IMR-90 (cell line): ENCODE data around the gene RALGPS1. TPM values are rescaled to one million over a fixed set of nuclear protein-coding genes. Genes with fewer than 3 reads are reported as not detected.

Source experiments
- ATAC-seq: fragments of 200-7000 bp; cut with Tn5 transposase; 2 replicates; pipeline ENCODE4 v1.9.1; 2020; ENCODE audit warnings: low read depth, mild to moderate bottlenecking, moderate library complexity
- BruUV-seq: library from RNA; stranded (reverse); fragments of 400-500 nt; replicated peaks from 2 replicates; lab custom pipeline; 2021; lab: Mats Ljungman, UMichigan
- CTCF ChIA-PET: fragments of 300-600 bp; formaldehyde crosslinking; extraction: SDS; loops from one replicate; lab custom pipeline; 2021; ENCODE audit warnings: antibody characterized with exemption; lab: Yijun Ruan, JAX
- POLR2A ChIA-PET: fragments of 300-600 bp; sonication (Branson Sonifier 250); formaldehyde crosslinking; loops from one replicate; lab custom pipeline; 2022; ENCODE audit warnings: antibody characterized with exemption; ENCODE audit not compliant: unreplicated experiment; lab: Charles Lee
- DNase-seq: peaks from one replicate; pipeline ENCODE4 v3.0.0; 2013
- H2AFZ ChIP-seq: replicated peaks from 2 replicates; pipeline ENCODE3; 2013; ENCODE audit warnings: low read length, mild to moderate bottlenecking; ENCODE audit not compliant: poor library complexity
- H2AK5ac ChIP-seq: 2 replicates; pipeline ENCODE4 v1.6.1; 2013; ENCODE audit warnings: low read depth, low read length, inconsistent platforms
- H2AK9ac ChIP-seq: replicated peaks from 2 replicates; pipeline ENCODE3; 2013; ENCODE audit warnings: mild to moderate bottlenecking, low read depth, low read length, moderate library complexity; ENCODE audit not compliant: poor library complexity
- H2BK120ac ChIP-seq: 2 replicates; pipeline ENCODE4 v1.6.1; 2013; ENCODE audit warnings: low read depth, low read length, inconsistent platforms
- H2BK15ac ChIP-seq: 3 replicates; pipeline ENCODE4 v1.6.1; 2013; ENCODE audit warnings: low read depth, low read length, inconsistent platforms
- H2BK20ac ChIP-seq: 2 replicates; pipeline ENCODE4 v1.6.1; 2013; ENCODE audit warnings: low read depth, mild to moderate bottlenecking, inconsistent platforms, low read length, moderate library complexity
- H2BK5ac ChIP-seq: 2 replicates; pipeline ENCODE4 v1.6.1; 2013; ENCODE audit warnings: mild to moderate bottlenecking, low read depth, low read length, inconsistent platforms; ENCODE audit not compliant: poor library complexity, severe bottlenecking
- H3K14ac ChIP-seq: replicated peaks from 2 replicates; pipeline ENCODE4 v1.6.1; 2013; ENCODE audit warnings: low read depth, low read length, inconsistent platforms
- H3K18ac ChIP-seq: 2 replicates; pipeline ENCODE4 v1.6.1; 2013; ENCODE audit warnings: low read depth, low read length, control low read depth
- H3K23ac ChIP-seq: 2 replicates; pipeline ENCODE4 v1.6.1; 2013; ENCODE audit warnings: low read depth, low read length, inconsistent platforms
- H3K27ac ChIP-seq: 2 replicates; pipeline ENCODE4 v1.5.1; 2013; ENCODE audit warnings: mild to moderate bottlenecking, control low read depth, low read length; ENCODE audit not compliant: insufficient read depth
- H3K27me3 ChIP-seq: 2 replicates; pipeline ENCODE4 v1.6.1; 2013; ENCODE audit warnings: low read length; ENCODE audit not compliant: control insufficient read depth, insufficient read depth
- H3K36me3 ChIP-seq: 2 replicates; pipeline ENCODE4 v1.6.1; 2013; ENCODE audit warnings: low read length, mixed read lengths; ENCODE audit not compliant: control insufficient read depth, insufficient read depth
- H3K4ac ChIP-seq: 2 replicates; pipeline ENCODE4 v1.6.1; 2013; ENCODE audit warnings: low read depth, low read length, inconsistent platforms
- H3K4me1 ChIP-seq: 2 replicates; pipeline ENCODE4 v1.6.1; 2013; ENCODE audit warnings: low read length, mixed read lengths; ENCODE audit not compliant: control insufficient read depth, insufficient read depth
- H3K4me2 ChIP-seq: 2 replicates; pipeline ENCODE4 v1.6.1; 2013; ENCODE audit warnings: low read depth, mild to moderate bottlenecking, control low read depth, low read length, moderate library complexity
- H3K4me3 ChIP-seq: 2 replicates; pipeline ENCODE4 v1.5.1; 2013; ENCODE audit warnings: low read depth, mild to moderate bottlenecking, control low read depth, low read length, moderate library complexity; ENCODE audit not compliant: insufficient read depth
- H3K56ac ChIP-seq: 2 replicates; pipeline ENCODE4 v1.6.1; 2013; ENCODE audit warnings: low read length, inconsistent platforms; ENCODE audit not compliant: insufficient read depth; ENCODE audit errors: extremely low read depth
- H3K79me1 ChIP-seq, 2 experiments: 2 replicates each; pipeline ENCODE4 v1.6.1; 2013; ENCODE audit warnings: low read length in 2 of 2, inconsistent platforms in 1 of 2, low read depth in 1 of 2
- H3K9ac ChIP-seq: 2 replicates; pipeline ENCODE4 v1.6.1; 2013; ENCODE audit warnings: low read depth, low read length, control low read depth
- H3K9me1 ChIP-seq: 2 replicates; pipeline ENCODE4 v1.6.1; 2013; ENCODE audit warnings: low read length, inconsistent platforms; ENCODE audit not compliant: insufficient read depth
- H3K9me3 ChIP-seq: 2 replicates; pipeline ENCODE4 v1.6.1; 2013; ENCODE audit warnings: low read length; ENCODE audit not compliant: control insufficient read depth, insufficient read depth
- H4K20me1 ChIP-seq: 2 replicates; pipeline ENCODE4 v1.6.1; 2013; ENCODE audit warnings: low read length, inconsistent platforms; ENCODE audit not compliant: insufficient read depth
- H4K5ac ChIP-seq: 2 replicates; pipeline ENCODE4 v1.6.1; 2013; ENCODE audit warnings: mild to moderate bottlenecking, low read depth, low read length, control low read depth
- H4K8ac ChIP-seq, 2 experiments: 2 replicates each; pipeline ENCODE4 v1.6.1; 2013; ENCODE audit warnings: low read depth in 2 of 2, low read length in 2 of 2, control low read depth in 1 of 2, inconsistent platforms in 1 of 2
- H4K91ac ChIP-seq: 2 replicates; pipeline ENCODE4 v1.6.1; 2013; ENCODE audit warnings: low read depth, low read length, inconsistent platforms; ENCODE audit not compliant: insufficient read depth
- BHLHE40 ChIP-seq: fragments of 150-350 bp; IDR thresholded peaks from 2 replicates; pipeline ENCODE4 v1.6.1; 2016; ENCODE audit warnings: mild to moderate bottlenecking, low read depth, low read length
- CEBPB ChIP-seq: IDR thresholded peaks from 2 replicates; pipeline ENCODE4 v1.6.1; 2012; ENCODE audit warnings: low read depth, low read length, improper control_type of control experiment
- CHD1 ChIP-seq: IDR thresholded peaks from 2 replicates; pipeline ENCODE4 v1.6.1; 2012; ENCODE audit warnings: low read depth, low read length, improper control_type of control experiment
- CTCF ChIP-seq: conservative IDR thresholded peaks from 2 replicates; pipeline ENCODE4 v1.5.1; 2012; ENCODE audit warnings: mild to moderate bottlenecking, low read depth, low read length, improper control_type of control experiment
- ELK1 ChIP-seq: fragments of 150-350 bp; IDR thresholded peaks from 2 replicates; pipeline ENCODE4 v1.6.1; 2016; ENCODE audit warnings: low read depth, mild to moderate bottlenecking, low read length, moderate library complexity, borderline replicate concordance
- FOS ChIP-seq: fragments of 150-350 bp; IDR thresholded peaks from 2 replicates; pipeline ENCODE4 v1.6.1; 2016; ENCODE audit warnings: low read depth, low read length
- MAFK ChIP-seq: IDR thresholded peaks from 2 replicates; pipeline ENCODE4 v1.6.1; 2012; ENCODE audit warnings: low read depth, low read length, improper control_type of control experiment
- MAZ ChIP-seq: IDR thresholded peaks from 2 replicates; pipeline ENCODE4 v1.6.1; 2012; ENCODE audit warnings: low read depth, mild to moderate bottlenecking, low read length, improper control_type of control experiment, moderate library complexity, borderline replicate concordance
- MXI1 ChIP-seq: IDR thresholded peaks from 2 replicates; pipeline ENCODE4 v1.6.1; 2012; ENCODE audit warnings: low read depth, mild to moderate bottlenecking, low read length, moderate library complexity, borderline replicate concordance
- NFE2L2 ChIP-seq: fragments of 150-350 bp; IDR thresholded peaks from 2 replicates; pipeline ENCODE4 v1.6.1; 2016; ENCODE audit warnings: low read depth, mild to moderate bottlenecking, low read length
- POLR2A ChIP-seq: IDR thresholded peaks from 2 replicates; pipeline ENCODE4 v1.6.1; 2012; ENCODE audit warnings: mild to moderate bottlenecking, low read depth, low read length
- RAD21 ChIP-seq: IDR thresholded peaks from 2 replicates; pipeline ENCODE4 v1.6.1; 2012; ENCODE audit warnings: low read length, improper control_type of control experiment
- RCOR1 ChIP-seq: IDR thresholded peaks from 2 replicates; pipeline ENCODE4 v1.6.1; 2012; ENCODE audit warnings: mild to moderate bottlenecking, low read length, improper control_type of control experiment; ENCODE audit not compliant: insufficient replicate concordance
- RFX5 ChIP-seq: IDR thresholded peaks from 2 replicates; pipeline ENCODE4 v1.8.0; 2012; ENCODE audit warnings: low read depth, mild to moderate bottlenecking, low read length, moderate library complexity
- SMC3 ChIP-seq: fragments of 150-350 bp; IDR thresholded peaks from 2 replicates; pipeline ENCODE4 v1.6.1; 2016; ENCODE audit warnings: low read depth, mild to moderate bottlenecking, antibody characterized with exemption, low read length, moderate library complexity
- USF2 ChIP-seq: fragments of 150-350 bp; IDR thresholded peaks from 2 replicates; pipeline ENCODE4 v1.6.1; 2017; ENCODE audit warnings: mild to moderate bottlenecking, antibody characterized with exemption, low read length, low read depth
- dilution Hi-C: fragments of 300-500 bp; cut with HindIII; formaldehyde crosslinking; loops from one replicate; pipeline ENCODE4 v1.14.3; 2018; ENCODE audit warnings: low sequenced_read_pairs; ENCODE audit not compliant: unreplicated experiment
- in situ Hi-C: fragments of 300-500 bp; cut with MboI; formaldehyde crosslinking; loops from 3 replicates; pipeline ENCODE4 v1.14.3; 2019; ENCODE audit warnings: low sequenced_read_pairs, inconsistent platforms, mixed read lengths
- intact Hi-C: fragments of 100-400 bp; cut with micrococcal nuclease; formaldehyde crosslinking; loops from 2 replicates; pipeline ENCODE4 v1.10.0; 2022
- polyA plus RNA-seq, 3 experiments: library from polyadenylated mRNA; depleted of rRNA; stranded (reverse); fragments of >200 nt; gene quantifications; 2 replicates each; pipeline ENCODE4 v1.2.3, GENCODE V29; 2012; ENCODE audit warnings: low replicate concordance in 1 of 3
- total RNA-seq: library from RNA; depleted of rRNA; stranded (reverse); fragments of >200 nt; gene quantifications from 2 replicates; pipeline ENCODE4 v1.2.3, GENCODE V29; 2012

RALGPS1 gene
- total and polyA plus RNA-seq, 2 of the 4 experiments (the other 2 are of a cell fraction), result 0.90 to 2.8 TPM

- no peak overlapping the region for H2AFZ ChIP-seq
- intact Hi-C loops, result no loop called here
- in situ Hi-C loops, result loop anchor here (10.0 kb wide), 1 partner anchor 235 kb away; no protein-coding TSS in a partner anchor
Measured at GRCh38 chr9:126959917-126960316, 45.3 kb downstream of the RALGPS1 start.

More at GRCh38 chr9:126959917-126960316, 45.3 kb downstream of the RALGPS1 start:
- Histone ChIP-seq H3K4me3 (no peak overlapping the region), H3K4me2 (no peak overlapping the region), H3K36me3 (no peaks in the 10 kb centered on the region), H3K79me1 (no peaks in the 10 kb centered on the region), H2BK5ac (no peak overlapping the region), H3K4ac (no peak overlapping the region), H3K27ac (no peak overlapping the region), H2AK5ac (no peak overlapping the region), H4K20me1 (no peaks in the 10 kb centered on the region), H2BK20ac (peak overlapping the region; percentile 46; the same call in 1 of the 2 replicates), H2BK15ac (no peak overlapping the region), H4K91ac (no peak overlapping the region), H2BK120ac (no peak overlapping the region), H3K27me3 (no peaks in the 10 kb centered on the region), H3K9me1 (peaks cover 14% of the 10 kb centered on the region), H3K4me1 (peaks cover 13% of the 10 kb centered on the region), H4K5ac (no peak overlapping the region), H3K18ac (no peak overlapping the region), H3K9me3 (no peaks in the 10 kb centered on the region), H3K14ac (no peak overlapping the region), H3K56ac (no peak overlapping the region), H4K8ac (no peak overlapping the region), H3K23ac (no peak overlapping the region), H2AK9ac (no peak overlapping the region), H3K9ac (no peak overlapping the region)
- ChIA-PET CTCF (no interaction called here), POLR2A (no interaction called here)
- ATAC-seq, result no peak
- dilution Hi-C loops, result no loop called here
- DNase-seq, result no peak
- TF ChIP-seq CTCF, result no peak
- TF ChIP-seq RFX5, result no peak
- TF ChIP-seq USF2, result no peak
- no peak for TF ChIP-seq FOS
- no peak for TF ChIP-seq RCOR1
- TF ChIP-seq RAD21, result no peak
- TF ChIP-seq NFE2L2, result no peak
- no peak for TF ChIP-seq MAFK
- TF ChIP-seq POLR2A, result no peak
- TF ChIP-seq CEBPB, result no peak
- TF ChIP-seq ELK1, result no peak
- TF ChIP-seq SMC3, result no peak
- no peak for TF ChIP-seq CHD1
- TF ChIP-seq MXI1, result no peak
- no peak for TF ChIP-seq MAZ
- no peak for TF ChIP-seq BHLHE40
- BruUV-seq, result no TSS peak
